Endothelial cell of umbilical vein (primary cell): ENCODE results near the gene SMC5. TPM values are rescaled to one million over a fixed set of nuclear protein-coding genes. Genes with fewer than 3 reads are reported as not detected.

Experiments
- BruUV-seq: library from RNA; stranded (reverse); fragments of 400-500 nt; replicated peaks from 2 replicates; lab custom pipeline; 2021; lab: Mats Ljungman, UMichigan
- CTCF ChIA-PET: fragments of 300-600, 350-600 bp; sonication (Branson Sonifier 250); formaldehyde crosslinking; loops from one replicate; lab custom pipeline; 2021; ENCODE audit warnings: antibody characterized with exemption, inconsistent platforms; lab: Charles Lee
- POLR2A ChIA-PET: fragments of 300-600, 350-600 bp; sonication (Branson Sonifier 250); formaldehyde crosslinking; loops from one replicate; lab custom pipeline; 2021; ENCODE audit warnings: antibody characterized with exemption, inconsistent platforms; lab: Charles Lee
- DNase-seq: peaks from one replicate; pipeline ENCODE4 v3.0.0-alpha.2; 2011; ENCODE audit warnings: low read depth, low spot score
- FAIRE-seq: peaks from 2 replicates; lab custom pipeline; 2011; peaks lifted over from hg19 to GRCh38; lab: Jason Lieb, UNC
- H2AFZ ChIP-seq: 2 replicates; pipeline ENCODE4 v1.6.0; 2012; ENCODE audit warnings: low read depth, low read length, control low read depth, inconsistent platforms
- H3K27ac ChIP-seq: 2 replicates; pipeline ENCODE4 v1.5.1; 2011; ENCODE audit warnings: low read depth, mild to moderate bottlenecking, control low read depth, low read length, moderate library complexity; ENCODE audit not compliant: insufficient read depth
- H3K27me3 ChIP-seq, 2 experiments: 2 replicates each; pipeline versions ENCODE4 v1.6.0 to v1.6.1; 2011; ENCODE audit warnings: low read length in 2 of 2, mixed read lengths in 1 of 2; ENCODE audit not compliant: control insufficient read depth in 2 of 2, insufficient read depth in 2 of 2
- H3K36me3 ChIP-seq, 2 experiments: 2 replicates in 1 of 2; 3 replicates in 1 of 2; pipeline ENCODE4 v1.5.1; 2011; ENCODE audit warnings: low read length in 2 of 2, mild to moderate bottlenecking in 1 of 2, moderate library complexity in 1 of 2; ENCODE audit not compliant: control insufficient read depth in 2 of 2, insufficient read depth in 2 of 2; ENCODE audit errors: extremely low read depth in 1 of 2
- H3K4me1 ChIP-seq: 3 replicates; pipeline ENCODE4 v1.5.1; 2011; ENCODE audit warnings: mild to moderate bottlenecking, low read length; ENCODE audit not compliant: control insufficient read depth, insufficient read depth; ENCODE audit errors: extremely low read depth
- H3K4me2 ChIP-seq: 2 replicates; pipeline ENCODE4 v1.6.1; 2011; ENCODE audit warnings: low read length, control low read depth, mixed read lengths; ENCODE audit not compliant: insufficient read depth
- H3K4me3 ChIP-seq, 3 experiments: fragments of 200-600 bp in 1 of 3; sonication (generic), shearing (Covaris generic) in 1 of 3; replicated peaks in 1 of 3; 2 replicates each; pipeline ENCODE4 v1.5.1; 2011 to 2016; ENCODE audit warnings: control low read depth in 3 of 3, low read length in 3 of 3, mild to moderate bottlenecking in 2 of 3, inconsistent platforms in 1 of 3, low read depth in 1 of 3, moderate library complexity in 1 of 3; ENCODE audit not compliant: insufficient read depth in 1 of 3
- H3K79me2 ChIP-seq: 2 replicates; pipeline ENCODE4 v1.6.0; 2012; ENCODE audit warnings: low read length, inconsistent platforms; ENCODE audit not compliant: control insufficient read depth, insufficient read depth
- H3K9ac ChIP-seq: replicated peaks from 2 replicates; pipeline ENCODE3; 2011; ENCODE audit warnings: low read length, control low read depth; ENCODE audit not compliant: insufficient read depth; ENCODE audit errors: extremely low read depth
- H3K9me1 ChIP-seq: replicated peaks from 3 replicates; pipeline ENCODE4 v1.6.0; 2011; ENCODE audit warnings: mild to moderate bottlenecking, low read length; ENCODE audit not compliant: control insufficient read depth, insufficient read depth; ENCODE audit errors: extremely low read depth
- H3K9me3 ChIP-seq: replicated peaks from 2 replicates; pipeline ENCODE4 v1.5.1; 2012; ENCODE audit warnings: low read length, inconsistent platforms; ENCODE audit not compliant: control insufficient read depth, insufficient read depth
- H4K20me1 ChIP-seq: replicated peaks from 2 replicates; pipeline ENCODE3; 2011; ENCODE audit warnings: mild to moderate bottlenecking, low read length; ENCODE audit not compliant: control insufficient read depth, insufficient read depth; ENCODE audit errors: extremely low read depth
- CTCF ChIP-seq, 2 donors: IDR thresholded peaks; 1 replicate in 1 of 2; 2 replicates in 1 of 2; pipeline ENCODE4 v1.5.1; 2011; ENCODE audit warnings: low read length in 2 of 2, mild to moderate bottlenecking in 2 of 2, moderate library complexity in 2 of 2, control low read depth in 1 of 2, inconsistent platforms in 1 of 2, low read depth in 1 of 2; ENCODE audit not compliant: insufficient read depth in 1 of 2; ENCODE audit errors: extremely low read depth in 1 of 2
- FOS ChIP-seq: IDR thresholded peaks from 2 replicates; pipeline ENCODE4 v1.6.1; 2011; ENCODE audit warnings: mild to moderate bottlenecking, low read length, moderate library complexity, borderline replicate concordance; ENCODE audit not compliant: insufficient read depth
- GATA2 ChIP-seq: IDR thresholded peaks from 2 replicates; pipeline ENCODE4 v1.7.0; 2011; ENCODE audit warnings: low read depth, mild to moderate bottlenecking, moderate library complexity, mixed read lengths, low read length; ENCODE audit not compliant: insufficient read length, insufficient read depth
- JUN ChIP-seq: IDR thresholded peaks from 2 replicates; pipeline ENCODE4 v1.6.1; 2011; ENCODE audit warnings: borderline replicate concordance, low read depth; ENCODE audit not compliant: insufficient read length, insufficient read depth
- MAX ChIP-seq: IDR thresholded peaks from 2 replicates; pipeline ENCODE4 v1.6.1; 2011; ENCODE audit not compliant: insufficient read depth, insufficient read length
- MYC ChIP-seq: IDR thresholded peaks from one replicate; pipeline ENCODE4 v1.6.1; 2011; ENCODE audit warnings: mild to moderate bottlenecking, low read depth, low read length
- POLR2A ChIP-seq: IDR thresholded peaks from 2 replicates; pipeline ENCODE4 v1.6.1; 2012; ENCODE audit warnings: low read depth, mild to moderate bottlenecking, control low read depth, low read length
- POLR2AphosphoS5 ChIP-seq: IDR thresholded peaks from 2 replicates; pipeline ENCODE4 v1.6.1; 2012; ENCODE audit warnings: low read depth, mild to moderate bottlenecking, control low read depth, low read length, moderate library complexity; ENCODE audit not compliant: insufficient read depth
- dilution Hi-C: fragments of 300-500 bp; cut with MboI; formaldehyde crosslinking; loops from one replicate; pipeline ENCODE4 v1.15.0; 2019; ENCODE audit warnings: low sequenced_read_pairs; ENCODE audit not compliant: extremely low pct_ligation_motif_present
- intact Hi-C: fragments of 100-400 bp; cut with micrococcal nuclease; formaldehyde crosslinking; loops from one replicate; pipeline ENCODE4 v1.10.0; 2022
- polyA plus RNA-seq, 4 experiments: library from polyadenylated mRNA; depleted of rRNA in 3 of 4; stranded (reverse) in 3 of 4; unstranded in 1 of 4; fragments of >200 nt; gene quantifications; 2 replicates each; pipeline versions ENCODE4 v1.2.1 to v1.2.3, GENCODE V29; 2011 to 2012; ENCODE audit warnings: missing spikeins in 1 of 4
- total RNA-seq: library from RNA; stranded (reverse); gene quantifications from 2 replicates; pipeline ENCODE4 v1.2.3, GENCODE V29; 2021

Gene SMC5
- total and polyA plus RNA-seq, 2 donors (not counting 3 experiments of a cell fraction or from before 2014, with no cell fraction given) = 17.1 to 32.8 TPM

GRCh38 chr9:70255486-70255885, 3.3 kb upstream of the SMC5 start:
- no peaks in the 10 kb centered on the region for H3K9me3 ChIP-seq
- BruUV-seq = no TSS peak
- POLR2A ChIA-PET = no interaction called here
- H3K79me2 ChIP-seq = peaks cover 16% of the 10 kb centered on the region
- no peak overlapping the region for H3K4me3 ChIP-seq
- no peaks in the 10 kb centered on the region for H4K20me1 ChIP-seq
- no peaks in the 10 kb centered on the region for H3K36me3 ChIP-seq
- DNase-seq = no peak
- peak overlapping the region; percentile 54 for H3K9ac ChIP-seq
- peak overlapping the region; percentile 75 for H3K27ac ChIP-seq
- H3K9me1 ChIP-seq = no peaks in the 10 kb centered on the region
- intact Hi-C loops = no loop called here
- no peaks in the 10 kb centered on the region for H3K27me3 ChIP-seq
- FAIRE-seq = no peak
- no peak for TF ChIP-seq GATA2
- no peak for TF ChIP-seq MAX
- TF ChIP-seq POLR2AphosphoS5 = no peak
- TF ChIP-seq CTCF (IDR thresholded peaks at IDR 0.05; ENCODE audit: extremely low read depth in 1 of 2, insufficient read depth in 1 of 2, low read depth in 1 of 2, low read length in 2 of 2) = no peak
- no peak for TF ChIP-seq FOS
- no peak for TF ChIP-seq POLR2A
- no peak for TF ChIP-seq JUN
- no peak for TF ChIP-seq MYC
- peak overlapping the region; percentile 74 for H2AFZ ChIP-seq
- CTCF ChIA-PET = interaction anchor here (1.3 to 1.8 kb wide), 3 partner anchors 13 to 347 kb away, joined by 3 to 13 read pairs (median 3); no protein-coding TSS in a partner anchor
- dilution Hi-C loops = no loop called here
- H3K4me1 ChIP-seq = peaks cover 38% of the 10 kb centered on the region
- H3K4me2 ChIP-seq = peak overlapping the region; percentile 80
